Stimulated activated CD8-positive, alpha-beta memory T cell treated with anti-CD3 and anti-CD28 coated beads, Interleukin-15, amount 100 ng/mL, for 1 hour (primary cell): ENCODE results near the gene ST6GALNAC3.

ENCODE experiments used
- DNase-seq: peaks from one replicate; pipeline ENCODE4 v3.0.0-alpha.2; 2020; ENCODE audit warnings: low read depth

The ST6GALNAC3 gene

DNA sequence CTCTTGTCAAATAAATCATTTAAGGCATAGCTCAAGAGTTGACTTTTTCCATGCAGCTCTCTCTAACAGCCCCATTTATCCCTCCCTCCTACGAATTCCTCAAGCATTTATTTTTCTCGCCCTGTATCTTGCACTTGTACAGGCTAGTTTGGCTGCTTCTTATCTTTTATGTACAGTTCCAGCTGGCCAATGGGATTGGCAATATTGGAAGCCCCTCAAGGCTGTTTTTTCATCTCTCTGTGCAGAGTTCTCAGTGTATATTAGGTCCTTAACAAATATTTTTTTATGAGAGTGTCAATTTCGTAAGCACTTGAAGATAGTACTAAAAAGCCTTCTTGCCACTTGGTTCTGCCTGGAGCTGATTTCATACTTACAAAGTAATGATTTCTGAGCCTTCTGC lies 356.0 kb downstream of the ST6GALNAC3 start:
- DNase-seq = no peak

GRCh38 chr1:76433526-76433925 lies 359.0 kb downstream of the ST6GALNAC3 start:
- DNase-seq = no peak

GRCh38 chr1:76443217-76443616 lies 368.7 kb downstream of the ST6GALNAC3 start:
- DNase-seq = no peak

- DNase-seq = no peak
Observed at GRCh38 chr1:76444773-76445172, 370.2 kb downstream of the ST6GALNAC3 start.

DNA sequence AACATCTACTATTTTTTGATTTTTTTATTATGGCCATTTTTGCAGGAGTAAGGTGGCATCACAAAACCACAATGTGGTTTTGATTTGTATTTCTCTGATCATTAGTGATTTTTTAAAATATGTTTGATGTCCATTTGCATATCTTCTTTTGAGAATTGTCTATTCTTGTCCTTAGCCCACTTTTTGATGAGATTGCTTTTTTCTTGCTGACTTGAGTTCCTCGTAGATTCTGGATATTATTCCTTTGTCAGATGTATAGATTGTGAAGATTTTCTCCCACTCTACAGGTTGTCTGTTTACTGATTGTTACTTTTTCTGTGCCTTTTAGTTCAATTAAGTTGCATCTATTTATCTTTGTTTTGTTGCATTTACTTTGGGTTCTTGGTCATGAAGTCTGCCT lies 375.7 kb downstream of the ST6GALNAC3 start:
- DNase-seq = no peak

GRCh38 chr1:76463278-76463677 lies 388.7 kb downstream of the ST6GALNAC3 start:
- no peak for DNase-seq

GRCh38 chr1:76463849-76464248 lies 389.3 kb downstream of the ST6GALNAC3 start:
- no peak for DNase-seq

- DNase-seq = no peak
Observed at GRCh38 chr1:76465030-76465429, 390.5 kb downstream of the ST6GALNAC3 start.

- no peak for DNase-seq
Observed at GRCh38 chr1:76470166-76470565, 395.6 kb downstream of the ST6GALNAC3 start.

DNA sequence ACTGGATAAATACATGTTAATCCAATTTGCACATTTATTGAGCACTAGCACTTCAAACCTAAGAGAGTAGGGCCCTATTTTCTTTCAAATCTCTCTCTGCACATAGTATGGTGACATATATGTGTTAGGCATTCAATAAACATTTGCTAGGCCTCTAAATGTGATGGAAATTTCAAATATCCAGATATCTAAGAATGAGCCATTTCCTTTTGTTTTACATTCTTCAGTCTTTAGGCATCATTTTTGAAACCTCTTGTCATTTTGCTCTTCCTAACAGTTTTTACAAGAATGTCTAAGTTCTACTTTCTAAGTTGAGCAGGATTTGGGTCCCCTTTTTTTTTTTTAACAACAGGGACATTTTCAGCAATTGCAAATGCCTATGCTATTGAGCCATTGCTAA lies 397.0 kb downstream of the ST6GALNAC3 start:
- DNase-seq = no peak

GRCh38 chr1:76473591-76473990 lies 399.0 kb downstream of the ST6GALNAC3 start:
- no peak for DNase-seq

DNA sequence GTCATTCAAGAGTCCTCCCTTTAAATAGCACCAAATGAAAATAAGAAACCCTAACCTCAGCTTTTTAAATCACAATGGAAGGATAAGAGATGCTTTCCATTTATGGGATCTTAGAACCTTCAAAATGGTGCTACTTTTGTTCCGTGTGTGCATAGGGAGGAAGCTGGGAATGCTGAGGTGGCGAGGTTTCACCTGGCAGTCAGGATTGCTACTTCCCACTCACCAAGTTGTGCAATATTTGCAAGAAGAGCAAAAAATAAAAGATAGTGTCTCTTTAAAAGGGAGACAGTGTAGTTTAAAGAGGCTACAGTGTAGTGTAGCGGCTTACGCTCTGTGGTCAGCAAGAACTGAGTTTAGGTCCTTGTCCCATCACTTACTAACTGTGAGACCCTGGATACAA lies 400.4 kb downstream of the ST6GALNAC3 start:
- DNase-seq = no peak

DNA sequence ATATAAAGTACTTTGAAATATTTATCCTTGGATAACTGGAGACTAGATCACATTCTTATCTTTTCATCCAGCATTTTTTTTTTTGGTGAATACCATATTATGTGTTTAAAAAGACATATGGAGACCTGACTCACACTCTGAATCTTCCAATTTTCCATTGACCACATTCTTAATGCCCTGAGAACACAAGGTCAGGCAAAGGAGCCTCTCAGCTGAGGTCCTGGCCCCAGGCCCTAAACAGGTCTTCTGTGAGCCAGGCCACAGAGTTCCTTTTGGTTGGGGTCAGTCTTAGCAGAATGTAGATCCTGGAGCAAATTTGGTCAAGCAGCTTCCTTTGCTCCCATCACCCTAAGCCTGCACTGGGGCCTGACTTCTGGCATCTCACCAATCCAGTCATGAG lies 402.6 kb downstream of the ST6GALNAC3 start:
- DNase-seq = no peak

GRCh38 chr1:76480827-76481226 lies 406.3 kb downstream of the ST6GALNAC3 start:
- no peak for DNase-seq

- DNase-seq = no peak
Observed at GRCh38 chr1:76481672-76482071, 407.1 kb downstream of the ST6GALNAC3 start.

DNA sequence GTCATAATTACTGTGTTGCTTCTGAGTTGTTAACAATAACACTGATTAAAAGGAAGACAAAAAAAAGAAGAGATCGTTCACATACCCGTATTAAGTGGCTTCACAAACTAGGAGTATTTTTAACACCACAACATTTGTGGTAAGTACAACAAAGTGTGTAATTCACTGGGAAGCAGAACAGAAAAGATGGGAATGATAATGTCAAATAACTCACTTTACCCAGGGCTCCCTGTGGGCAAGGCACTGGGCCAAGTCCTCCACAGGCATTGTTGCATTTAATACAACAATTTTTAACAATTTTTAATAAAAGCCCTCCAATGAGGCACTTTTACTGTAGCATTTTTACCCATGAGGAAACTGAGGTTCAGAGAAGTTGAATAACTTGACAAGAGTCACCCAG lies 407.7 kb downstream of the ST6GALNAC3 start:
- no peak for DNase-seq

- DNase-seq = no peak
Observed at GRCh38 chr1:76491737-76492136, 417.2 kb downstream of the ST6GALNAC3 start.

DNA sequence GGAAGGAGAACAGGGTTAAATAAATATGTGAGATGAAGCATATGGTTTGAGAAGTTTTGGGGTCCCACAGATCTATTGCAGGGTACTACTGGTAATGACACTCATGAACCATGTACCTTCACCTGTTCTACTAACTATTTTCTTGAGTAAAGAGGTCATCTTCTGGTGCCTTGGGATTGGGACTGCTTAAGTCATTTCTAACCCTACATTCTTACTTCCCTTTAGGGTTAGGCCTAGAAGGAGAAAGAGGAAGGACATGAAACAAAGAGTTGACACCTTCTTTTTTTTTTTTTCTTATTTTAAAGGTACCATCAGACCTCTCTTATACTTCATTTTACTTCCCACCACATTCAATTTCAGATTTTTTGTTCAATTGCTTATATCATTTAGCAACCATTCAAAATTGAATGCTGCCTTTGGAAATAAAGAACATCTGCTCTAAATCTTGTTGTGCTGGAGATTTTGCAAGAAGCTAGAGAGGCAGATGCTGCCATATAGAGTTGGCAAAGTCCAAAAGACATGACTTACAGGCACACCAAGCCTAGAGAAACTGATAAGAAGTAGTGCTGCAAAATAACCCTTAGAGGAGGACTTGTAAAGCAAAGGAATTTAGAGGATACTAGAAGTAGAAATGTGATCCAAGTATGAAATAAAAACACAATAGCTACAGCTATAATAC lies 418.3 kb downstream of the ST6GALNAC3 start:
- no peak for DNase-seq

- DNase-seq = no peak
Observed at GRCh38 chr1:76494807-76495206, 420.3 kb downstream of the ST6GALNAC3 start.

GRCh38 chr1:76496871-76497270 lies 422.3 kb downstream of the ST6GALNAC3 start:
- DNase-seq = no peak

GRCh38 chr1:76500116-76500515 lies 425.6 kb downstream of the ST6GALNAC3 start:
- no peak for DNase-seq

GRCh38 chr1:76501136-76501535 lies 426.6 kb downstream of the ST6GALNAC3 start:
- no peak for DNase-seq

DNA sequence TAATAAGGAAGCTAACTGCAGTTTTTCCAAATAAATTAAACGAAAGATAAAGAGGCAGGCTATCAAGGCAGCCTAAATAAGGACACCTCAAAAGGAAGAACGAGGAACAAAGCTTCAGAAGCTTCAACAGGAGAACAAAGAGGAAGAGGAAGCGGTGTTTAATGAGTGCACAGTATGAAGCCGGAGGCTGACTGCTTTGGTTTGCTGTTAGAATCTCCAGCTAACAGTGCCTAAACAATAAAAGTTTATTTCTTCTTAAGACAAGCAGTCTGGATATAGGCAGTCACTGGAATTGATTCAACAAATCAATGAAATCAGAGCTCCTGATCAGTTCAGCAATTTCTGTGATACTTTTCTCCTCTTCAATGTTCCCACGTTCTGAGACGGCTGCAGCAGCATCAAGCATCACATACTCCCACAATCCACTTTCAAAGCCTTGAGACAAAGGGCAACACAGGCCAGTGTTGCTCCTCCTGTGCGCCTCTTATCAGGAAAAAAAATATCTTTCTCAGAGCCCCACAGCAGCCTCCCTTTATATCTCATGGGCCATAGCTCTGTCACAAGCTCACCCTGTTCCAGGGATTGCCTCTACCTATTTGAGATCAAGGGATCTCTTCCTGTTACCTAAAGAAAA lies 427.2 kb downstream of the ST6GALNAC3 start:
- no peak for DNase-seq

DNA sequence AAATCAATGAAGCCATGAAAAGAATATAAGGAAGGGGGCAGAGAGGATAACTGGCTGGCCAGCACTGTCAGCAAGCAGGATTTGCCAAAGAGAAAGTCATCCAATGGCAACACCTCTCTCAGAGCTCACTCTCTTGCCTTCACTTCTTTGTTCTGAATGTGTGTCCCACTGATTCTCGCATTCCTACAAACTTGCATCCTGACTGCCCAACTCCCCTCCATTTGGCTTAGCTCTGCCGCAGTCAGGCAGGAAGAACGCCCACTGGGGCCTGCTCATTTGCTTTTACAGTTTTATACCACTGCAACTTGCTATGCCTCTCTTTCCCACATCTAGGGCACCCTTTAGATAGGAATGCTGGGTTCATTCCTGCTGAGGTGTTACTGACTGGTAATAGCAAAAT lies 428.6 kb downstream of the ST6GALNAC3 start:
- DNase-seq = no peak
